HEK293T (cell line): ENCODE data around the gene TRIM5.
"Not testable (repeated sequence)": the region's sequence is repeated elsewhere in the genome, so short reads cannot be mapped to it uniquely, and the experiment has no call there.

Experiments
- CTCF ChIA-PET: fragments of 350-600 bp; formaldehyde crosslinking; extraction: SDS; loops from one replicate; lab custom pipeline; 2021; ENCODE audit warnings: antibody characterized with exemption, inconsistent platforms; lab: Yijun Ruan, JAX
- POLR2A ChIA-PET: fragments of 350-600 bp; formaldehyde crosslinking; extraction: SDS; loops from one replicate; lab custom pipeline; 2020; ENCODE audit warnings: antibody characterized with exemption, inconsistent platforms; lab: Yijun Ruan, JAX
- DNase-seq: peaks from one replicate; pipeline ENCODE4 v3.0.0; 2012; ENCODE audit warnings: mixed read lengths; ENCODE audit errors: extremely low spot score
- ARNT ChIP-seq: fragments of 450-650 bp; IDR thresholded peaks from 2 replicates; pipeline ENCODE4 v1.6.1; 2017; ENCODE audit warnings: mild to moderate bottlenecking
- BHLHE40 ChIP-seq: fragments of 450-650 bp; IDR thresholded peaks from 2 replicates; pipeline ENCODE4 v1.6.1; 2016; ENCODE audit warnings: mild to moderate bottlenecking, moderate library complexity, borderline replicate concordance
- CTBP1 ChIP-seq: fragments of 450-650 bp; IDR thresholded peaks from 2 replicates; pipeline ENCODE4 v1.6.1; 2016; ENCODE audit warnings: borderline replicate concordance
- ELF4 ChIP-seq: fragments of 450-650 bp; IDR thresholded peaks from 2 replicates; pipeline ENCODE4 v1.6.1; 2017; ENCODE audit warnings: antibody characterized with exemption
- FOXA1 ChIP-seq: fragments of 450-650 bp; IDR thresholded peaks from 2 replicates; pipeline ENCODE4 v1.6.1; 2016; ENCODE audit warnings: mild to moderate bottlenecking
- FOXK2 ChIP-seq: fragments of 450-650 bp; IDR thresholded peaks from 2 replicates; pipeline ENCODE4 v1.6.1; 2016; ENCODE audit warnings: mild to moderate bottlenecking
- FOXM1 ChIP-seq: fragments of 450-650 bp; IDR thresholded peaks from 2 replicates; pipeline ENCODE4 v1.6.1; 2017; ENCODE audit warnings: mild to moderate bottlenecking, borderline replicate concordance
- HDGF ChIP-seq: fragments of 450-650 bp; IDR thresholded peaks from 2 replicates; pipeline ENCODE4 v1.6.1; 2017; ENCODE audit warnings: antibody characterized with exemption, borderline replicate concordance
- L3MBTL2 ChIP-seq: fragments of 450-650 bp; conservative IDR thresholded peaks from 2 replicates; pipeline ENCODE4 v1.6.1; 2016; ENCODE audit warnings: mild to moderate bottlenecking
- LEF1 ChIP-seq: fragments of 450-650 bp; IDR thresholded peaks from 2 replicates; pipeline ENCODE4 v1.6.1; 2017; ENCODE audit warnings: mild to moderate bottlenecking, borderline replicate concordance
- NFRKB ChIP-seq: fragments of 450-650 bp; IDR thresholded peaks from 2 replicates; pipeline ENCODE4 v1.6.1; 2016; ENCODE audit warnings: mild to moderate bottlenecking, moderate library complexity
- PKNOX1 ChIP-seq: fragments of 450-650 bp; IDR thresholded peaks from 2 replicates; pipeline ENCODE4 v1.6.1; 2016
- SP1 ChIP-seq: fragments of 450-650 bp; IDR thresholded peaks from 2 replicates; pipeline ENCODE4 v1.6.1; 2017
- SUZ12 ChIP-seq: fragments of 450-650 bp; IDR thresholded peaks from 2 replicates; pipeline ENCODE4 v1.6.1; 2016; ENCODE audit warnings: mild to moderate bottlenecking
- TARDBP ChIP-seq: fragments of 450-650 bp; IDR thresholded peaks from 2 replicates; pipeline ENCODE4 v1.6.1; 2016
- ZNF384 ChIP-seq: fragments of 450-650 bp; IDR thresholded peaks from 2 replicates; pipeline ENCODE4 v1.6.1; 2016

Gene TRIM5

GRCh38 chr11:5663511-5663910, 21.4 kb downstream of the TRIM5 start:
- CTCF ChIA-PET = no interaction called here
- POLR2A ChIA-PET = no interaction called here
- TF ChIP-seq L3MBTL2 (no peak), HDGF (no peak), CTBP1 (no peak), BHLHE40 (no peak)
- no peak for DNase-seq

- ChIA-PET POLR2A (no interaction called here), CTCF (no interaction called here)
- no peak for DNase-seq
- TF ChIP-seq NFRKB (no peak), BHLHE40 (no peak), LEF1 (no peak), SP1 (no peak)
Measured at GRCh38 chr11:5658318-5658717, 26.6 kb downstream of the TRIM5 start.

- CTCF ChIA-PET, POLR2A ChIA-PET, DNase-seq: not testable (repeated sequence)
Measured at GRCh38 chr11:5656956-5657355, 27.9 kb downstream of the TRIM5 start.

- POLR2A ChIA-PET = no interaction called here
- CTCF ChIA-PET = no interaction called here
- TF ChIP-seq L3MBTL2 (no peak), ELF4 (no peak), FOXK2 (no peak), BHLHE40 (no peak)
- no peak for DNase-seq
Measured at GRCh38 chr11:5655474-5655873, 29.4 kb downstream of the TRIM5 start.

GRCh38 chr11:5646139-5646538, 38.7 kb downstream of the TRIM5 start:
- POLR2A ChIA-PET = no interaction called here
- CTCF ChIA-PET = no interaction called here

GRCh38 chr11:5643585-5643984, 41.3 kb downstream of the TRIM5 start:
- TF ChIP-seq HDGF (no peak), FOXM1 (no peak), ARNT (no peak), ELF4 (no peak), CTBP1 (no peak), TARDBP (no peak), L3MBTL2 (no peak), FOXK2 (no peak), SP1 (no peak), SUZ12 (no peak)
- no peak for DNase-seq
- ChIA-PET POLR2A (no interaction called here), CTCF (no interaction called here)

More at GRCh38 chr11:5646139-5646538, 38.7 kb downstream of the TRIM5 start:
- no peak for TF ChIP-seq FOXM1
- no peak for TF ChIP-seq TARDBP
- DNase-seq = no peak

- no peak for DNase-seq
- CTCF ChIA-PET = no interaction called here
- TF ChIP-seq LEF1 (no peak), CTBP1 (no peak), NFRKB (no peak), TARDBP (no peak), SUZ12 (no peak), ZNF384 (no peak), HDGF (no peak), PKNOX1 (no peak)
- POLR2A ChIA-PET = no interaction called here
Measured at GRCh38 chr11:5639953-5640352, 44.9 kb downstream of the TRIM5 start.

GRCh38 chr11:5631969-5632635, 52.8 kb downstream of the TRIM5 start:
- CTCF ChIA-PET = no interaction called here
- TF ChIP-seq ARNT (no peak), HDGF (no peak), PKNOX1 (no peak), SUZ12 (no peak), BHLHE40 (no peak)
- POLR2A ChIA-PET = no interaction called here
- DNase-seq = no peak

- CTCF ChIA-PET = no interaction called here
- no peak for DNase-seq
- POLR2A ChIA-PET = no interaction called here
- TF ChIP-seq ZNF384 = no peak
- no peak for TF ChIP-seq LEF1
- TF ChIP-seq FOXM1 = no peak
- TF ChIP-seq L3MBTL2 = no peak
- TF ChIP-seq FOXA1 = no peak
- no peak for TF ChIP-seq ARNT
- no peak for TF ChIP-seq SP1
- no peak for TF ChIP-seq SUZ12
- no peak for TF ChIP-seq HDGF
- no peak for TF ChIP-seq FOXK2
- no peak for TF ChIP-seq CTBP1
- no peak for TF ChIP-seq BHLHE40
- TF ChIP-seq TARDBP = no peak
- TF ChIP-seq ELF4 = no peak
- TF ChIP-seq NFRKB = no peak
- no peak for TF ChIP-seq PKNOX1
Measured at GRCh38 chr11:5631417-5631816, 53.5 kb downstream of the TRIM5 start.
